NCI-H1105 treated with DMSO at 0.1 percent for 48 hours (cell line): ENCODE data around the gene ECHDC3.
"Not testable (repeated sequence)": the region's sequence is repeated elsewhere in the genome, so short reads cannot be mapped to it uniquely, and the experiment has no call there.

ENCODE experiments used
- DNase-seq: peaks from one replicate; lab custom pipeline; 2025; lab: John Stamatoyannopoulos, UW

ECHDC3 gene

DNA sequence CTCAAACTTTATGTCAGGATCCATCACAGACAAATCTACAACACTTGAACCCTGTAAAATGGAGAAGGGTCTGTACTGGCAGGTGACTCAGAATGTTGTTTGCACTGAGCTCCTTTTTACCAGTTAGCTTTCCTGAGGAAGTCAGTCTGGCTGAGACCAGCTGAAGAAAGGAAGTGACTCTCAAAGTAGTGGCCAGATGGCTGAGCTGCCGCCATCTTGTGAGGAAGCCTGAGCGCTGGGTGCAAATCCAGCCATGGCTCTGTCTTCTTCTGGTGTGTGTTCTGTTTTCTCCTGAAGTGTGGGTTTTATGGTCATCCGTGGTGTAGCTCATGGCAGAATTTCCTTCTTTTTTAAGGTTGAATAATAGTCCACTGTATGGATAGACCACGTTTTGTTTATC, 25.5 kb upstream of the ECHDC3 start:
- DNase-seq, result no peak

DNA sequence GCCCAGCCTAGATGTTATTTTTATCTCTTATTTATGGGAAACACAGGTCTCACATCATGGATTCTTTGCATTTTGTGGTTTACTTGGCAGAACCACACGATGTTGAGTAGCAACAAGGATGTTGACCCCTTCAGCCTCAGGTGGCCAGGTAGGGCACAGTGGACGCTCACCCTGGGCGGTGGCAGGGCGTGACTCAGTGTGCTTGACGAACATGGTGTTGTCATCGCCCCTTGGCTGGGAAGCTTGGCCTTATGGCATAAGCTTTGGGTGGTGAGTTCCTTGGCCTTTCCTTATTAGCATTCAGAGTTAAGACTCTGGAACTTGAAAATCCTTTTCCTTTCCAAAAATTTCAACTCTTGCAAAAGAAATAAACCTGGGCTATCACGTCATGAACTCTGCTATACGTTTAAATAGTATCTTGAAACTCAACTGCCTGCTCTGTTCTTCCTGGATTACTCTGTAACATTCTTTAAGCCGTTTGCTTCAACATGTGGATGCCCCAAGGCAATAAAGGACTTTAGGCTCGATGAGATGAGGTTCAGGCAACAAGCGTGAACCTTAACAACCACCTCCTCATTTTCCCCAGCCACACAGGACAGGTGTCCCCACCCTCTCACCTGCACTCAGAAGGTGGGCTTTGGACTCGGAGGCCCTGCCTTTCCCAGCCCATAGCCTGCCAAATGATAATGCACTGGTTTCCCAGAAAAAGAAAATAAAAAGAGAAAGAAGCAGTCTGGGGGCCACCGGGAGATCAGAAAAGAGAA, 22.5 kb upstream of the ECHDC3 start:
- no peak for DNase-seq

- DNase-seq, result no peak
These were observed 21.9 kb upstream of the ECHDC3 start for GRCh38 chr10:11720260-11720741.

DNA sequence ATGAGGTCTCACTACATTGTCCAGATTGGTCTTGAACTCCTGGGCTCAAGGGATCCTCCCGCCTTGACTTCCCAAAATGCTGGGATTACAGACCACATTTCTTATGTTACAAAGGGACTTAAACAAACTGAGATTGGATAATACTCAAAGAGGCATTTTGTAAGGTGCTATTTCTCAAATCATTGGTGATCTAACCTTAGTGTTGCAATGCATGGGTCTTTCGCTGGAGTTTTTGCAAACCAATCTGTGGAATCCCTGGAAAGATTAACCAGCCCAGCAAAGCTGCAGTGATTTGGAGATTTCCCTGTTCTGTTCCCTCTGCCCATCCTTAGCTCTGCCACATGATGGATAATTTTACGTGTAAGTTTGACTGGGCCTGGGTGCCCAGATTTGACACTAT, 20.4 kb upstream of the ECHDC3 start:
- no peak for DNase-seq

DNA sequence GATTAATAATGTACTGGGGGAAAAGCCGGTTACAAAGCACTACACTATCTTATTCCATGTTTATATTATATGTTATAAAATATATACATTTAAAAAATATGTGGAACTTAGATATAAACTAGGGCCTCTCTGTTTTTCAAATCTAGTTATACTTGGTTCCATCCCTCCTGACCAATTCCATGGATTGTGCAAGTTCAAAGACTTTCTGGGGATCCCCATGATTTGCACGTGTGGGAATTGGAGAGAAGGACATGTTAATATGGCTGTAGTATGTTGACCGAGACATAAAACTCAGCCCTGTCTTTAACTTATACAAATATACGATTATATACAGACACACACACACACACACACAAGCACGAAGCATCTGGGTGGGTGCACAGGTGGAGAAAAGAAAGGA, 18.8 kb upstream of the ECHDC3 start:
- no peak for DNase-seq

DNA sequence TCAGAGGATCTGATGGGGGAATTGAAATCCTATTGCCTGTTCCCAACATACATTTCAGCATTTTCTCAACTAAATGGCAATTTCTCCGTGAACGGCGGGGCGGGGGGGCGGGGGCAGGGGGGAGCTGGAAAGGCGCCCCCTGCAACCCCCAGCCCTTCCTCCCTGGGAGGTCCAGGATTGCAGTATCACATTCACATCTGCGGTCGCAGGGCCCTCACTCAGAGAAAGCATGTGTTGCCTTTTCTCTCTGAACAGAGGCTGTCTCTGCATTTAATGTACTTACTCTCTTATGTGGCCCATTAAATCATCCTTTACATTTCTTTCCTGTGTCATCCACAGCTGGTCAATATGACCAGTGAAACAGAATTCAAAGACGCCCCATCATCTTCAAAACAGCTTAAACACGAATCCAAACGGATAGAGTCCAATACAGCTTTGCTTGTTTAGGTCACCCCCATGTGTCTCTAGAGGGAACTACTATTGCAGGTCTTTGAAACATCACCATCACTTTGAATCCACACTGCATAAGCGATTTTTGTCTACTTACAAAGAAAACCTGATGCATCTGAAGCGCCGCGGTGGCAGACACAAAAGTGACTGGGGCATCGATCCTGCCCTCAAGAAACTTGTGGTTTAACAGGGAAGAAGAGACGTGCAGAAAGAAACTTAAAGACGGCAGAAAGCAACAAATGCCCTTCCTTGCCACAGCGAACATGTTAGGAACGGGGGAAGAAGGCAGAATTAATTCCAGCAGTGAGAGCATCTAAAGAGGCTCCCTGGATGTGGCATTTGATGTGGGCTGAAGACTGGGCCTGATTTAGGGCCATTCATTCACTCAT, 17.0 kb upstream of the ECHDC3 start:
- DNase-seq, result no peak

DNA sequence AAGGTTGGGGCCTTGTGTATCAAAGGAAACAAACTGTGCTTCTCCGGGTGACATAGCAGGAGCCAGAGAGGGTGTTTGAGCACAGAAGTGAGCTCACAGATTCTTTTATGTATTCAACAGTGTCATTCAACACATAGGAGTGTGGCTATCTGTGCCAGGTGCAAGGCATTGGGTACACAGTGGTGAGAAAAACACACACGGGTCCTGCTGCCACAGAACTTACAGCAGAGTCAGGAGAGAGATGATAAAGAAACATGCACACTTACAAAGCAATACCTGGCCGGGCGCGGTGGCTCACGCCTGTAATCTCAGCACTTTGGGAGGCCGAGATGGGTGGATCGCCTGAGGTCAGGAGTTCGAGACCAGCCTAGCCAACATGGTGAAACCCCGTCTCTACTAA, 16.3 kb upstream of the ECHDC3 start:
- DNase-seq, result no peak

DNA sequence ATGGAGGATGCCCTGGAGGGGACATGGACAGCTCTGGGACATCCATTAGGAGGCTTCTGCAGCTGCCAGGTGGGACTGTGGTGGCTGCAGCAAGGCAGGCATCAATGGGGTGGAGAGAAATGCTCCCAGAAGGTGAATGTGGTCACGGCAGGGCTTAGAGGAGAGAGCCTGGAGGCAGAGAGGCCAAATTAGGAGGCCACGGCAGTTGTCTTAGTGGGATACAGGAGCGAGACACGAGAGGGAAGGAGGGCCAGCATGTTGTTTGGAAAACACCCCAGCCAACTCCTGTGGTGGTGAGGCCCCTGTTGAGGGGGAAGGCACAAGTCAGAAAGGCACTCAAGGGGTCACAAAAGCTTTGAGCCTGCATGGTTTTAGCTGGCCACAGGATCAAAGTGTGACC, 14.6 kb upstream of the ECHDC3 start:
- no peak for DNase-seq

- DNase-seq, result no peak
These were observed 13.8 kb upstream of the ECHDC3 start for GRCh38 chr10:11728353-11728752.

- DNase-seq, result no peak
These were observed 12.3 kb upstream of the ECHDC3 start for GRCh38 chr10:11729790-11730315.

DNA sequence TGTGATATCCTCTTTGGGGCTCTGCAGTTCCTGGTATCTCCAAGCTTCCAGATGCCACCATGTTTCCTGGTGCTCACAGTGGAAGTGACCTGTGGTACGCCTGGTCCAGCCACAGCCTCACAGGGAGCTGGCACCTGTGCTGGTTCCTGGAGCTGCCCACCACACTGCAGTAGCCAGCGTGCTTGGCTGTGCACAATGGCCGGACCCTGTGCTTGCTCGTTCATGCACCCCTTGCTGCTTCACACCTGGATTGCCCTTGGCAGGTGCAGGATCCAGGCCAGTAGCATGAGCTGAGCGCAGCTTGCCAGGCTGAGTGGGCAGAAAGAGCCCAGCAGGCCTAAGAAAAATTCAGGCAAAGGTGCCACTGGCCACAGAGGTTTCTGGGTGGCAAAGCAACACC, 11.4 kb upstream of the ECHDC3 start:
- no peak for DNase-seq

DNA sequence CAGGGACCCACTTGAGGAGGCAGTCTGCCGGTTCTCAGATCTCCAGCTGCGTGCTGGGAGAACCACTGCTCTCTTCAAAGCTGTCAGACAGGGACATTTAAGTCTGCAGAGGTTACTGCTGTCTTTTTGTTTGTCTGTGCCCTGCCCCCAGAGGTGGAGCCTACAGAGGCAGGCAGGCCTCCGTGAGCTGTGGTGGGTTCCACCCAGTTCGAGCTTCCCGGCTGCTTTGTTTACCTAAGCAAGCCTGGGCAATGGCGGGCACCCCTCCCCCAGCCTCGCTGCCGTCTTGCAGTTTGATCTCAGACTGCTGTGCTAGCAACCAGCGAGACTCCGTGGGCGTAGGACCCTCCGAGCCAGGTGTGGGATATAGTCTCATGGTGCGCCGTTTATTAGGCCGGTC, 5.4 kb upstream of the ECHDC3 start:
- DNase-seq, result not testable (repeated sequence)

GRCh38 chr10:11737258-11738032, 4.7 kb upstream of the ECHDC3 start:
- not testable (repeated sequence) for DNase-seq

GRCh38 chr10:11740907-11741306, 1.3 kb upstream of the ECHDC3 start:
- no peak for DNase-seq

DNA sequence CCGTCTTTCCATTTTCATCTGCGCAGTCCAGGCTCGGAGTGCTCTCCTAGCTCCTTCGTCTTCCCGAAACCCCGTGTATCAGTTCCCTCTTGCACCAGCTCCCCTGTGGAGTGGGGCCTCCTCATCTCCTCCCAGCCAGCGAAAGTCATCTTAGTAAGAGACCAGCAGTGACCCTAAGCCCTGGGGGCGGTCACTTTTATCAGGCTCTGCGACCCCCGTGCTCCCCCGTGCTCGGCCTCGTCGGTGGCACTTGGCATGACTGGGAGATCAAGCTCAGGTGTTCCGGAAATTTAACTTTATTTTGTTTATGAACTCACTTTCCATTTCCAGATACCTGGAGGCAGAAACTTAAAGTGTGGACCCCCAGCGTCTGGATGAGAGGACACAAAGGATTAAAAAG, 574 bp upstream of the ECHDC3 start:
- no peak for DNase-seq

DNA sequence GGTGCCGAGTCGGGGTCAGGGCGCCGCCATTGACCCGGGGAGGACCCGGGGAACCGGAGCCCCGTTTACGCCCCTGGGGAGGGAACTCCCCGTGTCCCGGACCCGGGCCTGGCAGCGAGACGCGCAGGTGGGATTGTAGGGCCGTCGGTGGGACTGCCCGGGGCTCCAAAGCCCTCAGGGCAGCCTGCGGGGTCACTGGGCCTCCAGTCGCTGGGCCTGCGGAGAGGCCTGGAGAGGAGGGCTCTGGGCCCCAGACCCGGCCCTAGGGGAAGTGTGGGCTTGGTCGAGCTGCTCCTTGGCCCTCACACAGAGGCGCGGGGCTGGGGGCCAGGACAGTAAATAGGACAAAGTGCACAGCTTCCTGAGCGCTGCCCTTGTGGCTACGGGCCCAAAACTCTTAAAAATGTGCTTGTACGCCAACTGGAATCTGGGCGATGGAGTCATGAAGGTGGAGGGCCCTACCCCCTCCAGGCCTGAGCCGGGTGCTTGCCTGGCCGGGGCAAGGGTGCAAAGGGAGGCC, 657 bp downstream of the ECHDC3 start:
- DNase-seq, result no peak

DNA sequence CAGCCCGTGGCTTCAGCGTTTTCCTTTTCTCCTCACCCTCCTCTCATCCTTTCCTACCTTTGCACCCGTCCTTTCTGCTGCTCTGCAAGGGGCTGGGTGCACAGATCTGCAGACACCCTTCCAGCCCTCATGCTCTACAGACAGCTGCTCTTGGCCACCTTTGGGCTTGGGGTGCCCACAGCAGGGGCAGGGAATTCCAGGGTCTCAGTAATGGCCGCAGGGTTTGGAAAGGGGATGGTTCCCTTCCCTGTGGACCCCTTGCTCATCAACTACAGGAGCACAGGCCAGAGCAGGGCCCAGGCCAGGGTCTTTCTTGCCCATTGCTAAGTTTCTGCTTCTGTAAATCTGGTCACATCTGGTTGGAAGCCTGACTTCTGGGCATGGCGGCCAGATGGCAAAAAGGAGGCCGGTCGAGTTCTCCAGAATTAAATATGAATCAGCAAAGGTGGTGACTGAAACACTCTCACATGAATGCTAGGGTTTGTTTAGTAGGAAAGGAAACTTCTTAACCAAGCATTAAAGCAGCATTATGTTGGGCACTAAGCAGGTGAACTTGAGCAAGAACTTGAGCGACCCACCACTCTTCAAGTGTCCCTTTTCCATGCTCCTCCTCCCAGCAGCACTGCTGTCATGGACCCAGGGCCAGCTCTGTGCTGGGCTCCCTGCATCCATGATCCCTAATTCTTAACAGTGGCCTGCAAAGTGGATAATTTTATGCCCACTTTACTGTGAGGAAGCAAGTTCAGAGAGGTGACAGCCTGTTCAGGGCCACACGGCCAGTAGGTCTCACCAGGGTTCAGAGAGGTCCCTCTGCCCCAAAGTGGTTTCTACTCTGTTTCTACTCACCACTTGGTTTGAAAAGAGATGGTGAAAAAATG, 1.5 kb downstream of the ECHDC3 start:
- no peak for DNase-seq

GRCh38 chr10:11745045-11745444, 2.9 kb downstream of the ECHDC3 start:
- no peak for DNase-seq

DNA sequence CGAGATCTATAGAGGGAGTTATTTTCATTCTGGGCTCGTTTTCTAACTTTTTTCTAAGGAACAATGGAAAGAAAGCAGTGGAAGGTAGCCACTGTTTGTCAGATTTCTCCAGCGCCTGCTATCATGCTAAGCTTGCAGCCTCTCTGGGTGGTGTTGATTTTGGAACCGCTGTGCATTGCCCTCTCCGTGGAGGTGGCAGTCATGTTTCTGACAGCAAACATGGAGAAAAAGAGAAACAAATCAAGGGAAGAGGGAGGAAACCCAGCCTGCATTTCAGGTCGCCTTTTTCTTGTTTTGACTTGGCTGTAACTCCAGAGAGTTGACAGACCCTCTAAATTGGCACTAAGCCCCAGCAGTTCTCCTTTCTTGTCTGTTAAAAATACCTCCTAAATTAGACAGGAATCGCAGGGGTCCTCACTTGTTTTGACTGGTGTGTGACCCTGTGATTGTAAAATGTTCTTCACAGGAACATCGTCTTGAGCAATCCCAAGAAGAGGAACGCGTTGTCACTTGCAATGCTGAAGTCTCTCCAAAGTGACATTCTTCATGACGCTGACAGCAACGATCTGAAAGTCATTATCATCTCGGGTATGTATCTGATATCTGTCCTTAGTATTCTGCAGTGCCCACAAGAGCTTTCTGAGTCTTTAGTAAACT, 4.8 kb downstream of the ECHDC3 start:
- DNase-seq, result no peak

DNA sequence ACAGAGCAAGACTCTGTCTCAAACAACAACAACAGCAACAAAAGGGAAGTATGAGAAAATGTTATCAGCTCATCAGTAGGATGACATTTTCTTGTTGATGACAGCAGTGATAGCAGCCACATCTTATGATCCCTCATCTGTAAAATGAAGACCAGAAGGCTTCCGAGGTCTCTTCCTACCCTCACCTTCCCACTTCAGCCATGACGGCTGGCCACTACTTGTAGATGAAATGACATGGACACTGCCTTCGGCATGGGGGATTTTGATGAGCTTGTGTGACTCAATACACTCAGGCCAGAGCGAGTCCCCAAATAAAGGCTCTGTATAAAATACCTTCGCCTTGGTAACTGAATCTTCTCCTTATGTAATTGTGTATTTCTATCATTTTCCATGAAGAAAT, 6.7 kb downstream of the ECHDC3 start:
- no peak for DNase-seq

- no peak for DNase-seq
These were observed 8.2 kb downstream of the ECHDC3 start for GRCh38 chr10:11750420-11750819.
